ENCODE data around the gene HACD1.

- 0 out of 6 replicates have a peak, but pooled peaks of 1 of the 3 experiments have one; percentile 19 for TF ChIP-seq CTCF (IDR thresholded peaks at IDR 0.05 in 2 of 3, conservative IDR thresholded peaks at IDR 0.05 in 1 of 3; ENCODE audit: control insufficient read depth in 2 of 3, extremely low read depth in 1 of 3, insufficient read depth in 1 of 3, low read depth in 3 of 3, low read length in 3 of 3)
- TF ChIP-seq POU2F2 (IDR thresholded peaks at IDR 0.05; ENCODE audit: borderline replicate concordance, low read depth, low read length): no peak
- TF ChIP-seq TCF7 (IDR thresholded peaks at IDR 0.05; ENCODE audit: borderline replicate concordance): no peak
- TF ChIP-seq, protein P1, sequence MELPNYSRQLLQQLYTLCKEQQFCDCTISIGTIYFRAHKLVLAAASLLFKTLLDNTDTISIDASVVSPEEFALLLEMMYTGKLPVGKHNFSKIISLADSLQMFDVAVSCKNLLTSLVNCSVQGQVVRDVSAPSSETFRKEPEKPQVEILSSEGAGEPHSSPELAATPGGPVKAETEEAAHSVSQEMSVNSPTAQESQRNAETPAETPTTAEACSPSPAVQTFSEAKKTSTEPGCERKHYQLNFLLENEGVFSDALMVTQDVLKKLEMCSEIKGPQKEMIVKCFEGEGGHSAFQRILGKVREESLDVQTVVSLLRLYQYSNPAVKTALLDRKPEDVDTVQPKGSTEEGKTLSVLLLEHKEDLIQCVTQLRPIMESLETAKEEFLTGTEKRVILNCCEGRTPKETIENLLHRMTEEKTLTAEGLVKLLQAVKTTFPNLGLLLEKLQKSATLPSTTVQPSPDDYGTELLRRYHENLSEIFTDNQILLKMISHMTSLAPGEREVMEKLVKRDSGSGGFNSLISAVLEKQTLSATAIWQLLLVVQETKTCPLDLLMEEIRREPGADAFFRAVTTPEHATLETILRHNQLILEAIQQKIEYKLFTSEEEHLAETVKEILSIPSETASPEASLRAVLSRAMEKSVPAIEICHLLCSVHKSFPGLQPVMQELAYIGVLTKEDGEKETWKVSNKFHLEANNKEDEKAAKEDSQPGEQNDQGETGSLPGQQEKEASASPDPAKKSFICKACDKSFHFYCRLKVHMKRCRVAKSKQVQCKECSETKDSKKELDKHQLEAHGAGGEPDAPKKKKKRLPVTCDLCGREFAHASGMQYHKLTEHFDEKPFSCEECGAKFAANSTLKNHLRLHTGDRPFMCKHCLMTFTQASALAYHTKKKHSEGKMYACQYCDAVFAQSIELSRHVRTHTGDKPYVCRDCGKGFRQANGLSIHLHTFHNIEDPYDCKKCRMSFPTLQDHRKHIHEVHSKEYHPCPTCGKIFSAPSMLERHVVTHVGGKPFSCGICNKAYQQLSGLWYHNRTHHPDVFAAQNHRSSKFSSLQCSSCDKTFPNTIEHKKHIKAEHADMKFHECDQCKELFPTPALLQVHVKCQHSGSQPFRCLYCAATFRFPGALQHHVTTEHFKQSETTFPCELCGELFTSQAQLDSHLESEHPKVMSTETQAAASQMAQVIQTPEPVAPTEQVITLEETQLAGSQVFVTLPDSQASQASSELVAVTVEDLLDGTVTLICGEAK (IDR thresholded peaks at IDR 0.05; ENCODE audit: borderline replicate concordance): no peak
- TF ChIP-seq NFYA (IDR thresholded peaks at IDR 0.05; ENCODE audit: borderline replicate concordance, low read depth, low read length): no peak
- TF ChIP-seq ZNF274 (IDR thresholded peaks at IDR 0.05; ENCODE audit: insufficient read depth, insufficient read length): no peak
- peak; percentile 65 for TF ChIP-seq HDAC6 (IDR thresholded peaks at IDR 0.05; ENCODE audit: unreplicated experiment)
- TF ChIP-seq, protein P2, sequence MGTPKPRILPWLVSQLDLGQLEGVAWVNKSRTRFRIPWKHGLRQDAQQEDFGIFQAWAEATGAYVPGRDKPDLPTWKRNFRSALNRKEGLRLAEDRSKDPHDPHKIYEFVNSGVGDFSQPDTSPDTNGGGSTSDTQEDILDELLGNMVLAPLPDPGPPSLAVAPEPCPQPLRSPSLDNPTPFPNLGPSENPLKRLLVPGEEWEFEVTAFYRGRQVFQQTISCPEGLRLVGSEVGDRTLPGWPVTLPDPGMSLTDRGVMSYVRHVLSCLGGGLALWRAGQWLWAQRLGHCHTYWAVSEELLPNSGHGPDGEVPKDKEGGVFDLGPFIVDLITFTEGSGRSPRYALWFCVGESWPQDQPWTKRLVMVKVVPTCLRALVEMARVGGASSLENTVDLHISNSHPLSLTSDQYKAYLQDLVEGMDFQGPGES (IDR thresholded peaks at IDR 0.05): no peak
- TF ChIP-seq POLR2A (IDR thresholded peaks at IDR 0.05; ENCODE audit: low read depth, low read length): peak; percentile 51; the same call in 1 of the 2 replicates
These were observed at the start of gene HACD1 for GRCh38 chr10:17617031-17617911.

All from GM12878 (cell line).